GM23338 (cell line): ENCODE data around the gene ANGPTL7.

ENCODE experiments used
- CTCF ChIP-seq, 2 experiments: fragments of 200-600 bp in 1 of 2; sonication (generic) in 1 of 2; conservative IDR thresholded peaks; 2 replicates each; pipeline versions ENCODE4 v1.5.1 to v1.6.1; 2016 to 2017; ENCODE audit warnings: antibody characterized with exemption in 2 of 2, low read depth in 2 of 2, mild to moderate bottlenecking in 2 of 2, moderate library complexity in 1 of 2
- JUNB ChIP-seq: IDR thresholded peaks from one replicate; pipeline ENCODE4 v1.6.1; 2016; ENCODE audit warnings: antibody characterized with exemption; ENCODE audit not compliant: unreplicated experiment

DNA sequence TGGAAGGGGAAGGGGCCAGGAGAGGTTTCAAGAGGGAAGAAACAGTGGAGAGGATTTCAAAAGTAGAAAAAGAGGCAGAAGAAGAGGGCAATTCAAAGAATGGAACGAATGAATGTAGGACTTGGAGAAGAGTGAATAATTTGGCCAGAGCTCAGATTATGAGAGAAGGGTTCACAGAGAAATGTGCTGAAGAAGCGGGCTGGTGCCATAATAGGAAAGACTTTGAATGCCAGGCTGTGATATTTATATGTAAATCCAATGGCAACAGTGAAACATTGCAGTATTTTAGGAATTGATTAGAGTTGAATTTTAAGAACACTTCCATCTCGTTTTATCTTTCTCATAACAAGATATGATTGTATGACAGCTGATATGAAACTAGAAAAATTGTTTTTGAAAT is 36.0 kb upstream of the ANGPTL7 start:
- TF ChIP-seq JUNB (no peak), CTCF (conservative IDR thresholded peaks at IDR 0.05; ENCODE audit: low read depth in 2 of 2) (no peak)
